HuH-7 (cell line): Measurements from ENCODE around the gene ATP6V0C.

Source experiments
- DNase-seq: peaks from one replicate; pipeline ENCODE4 v3.0.0; 2011; ENCODE audit warnings: low spot score

ATP6V0C gene

DNA sequence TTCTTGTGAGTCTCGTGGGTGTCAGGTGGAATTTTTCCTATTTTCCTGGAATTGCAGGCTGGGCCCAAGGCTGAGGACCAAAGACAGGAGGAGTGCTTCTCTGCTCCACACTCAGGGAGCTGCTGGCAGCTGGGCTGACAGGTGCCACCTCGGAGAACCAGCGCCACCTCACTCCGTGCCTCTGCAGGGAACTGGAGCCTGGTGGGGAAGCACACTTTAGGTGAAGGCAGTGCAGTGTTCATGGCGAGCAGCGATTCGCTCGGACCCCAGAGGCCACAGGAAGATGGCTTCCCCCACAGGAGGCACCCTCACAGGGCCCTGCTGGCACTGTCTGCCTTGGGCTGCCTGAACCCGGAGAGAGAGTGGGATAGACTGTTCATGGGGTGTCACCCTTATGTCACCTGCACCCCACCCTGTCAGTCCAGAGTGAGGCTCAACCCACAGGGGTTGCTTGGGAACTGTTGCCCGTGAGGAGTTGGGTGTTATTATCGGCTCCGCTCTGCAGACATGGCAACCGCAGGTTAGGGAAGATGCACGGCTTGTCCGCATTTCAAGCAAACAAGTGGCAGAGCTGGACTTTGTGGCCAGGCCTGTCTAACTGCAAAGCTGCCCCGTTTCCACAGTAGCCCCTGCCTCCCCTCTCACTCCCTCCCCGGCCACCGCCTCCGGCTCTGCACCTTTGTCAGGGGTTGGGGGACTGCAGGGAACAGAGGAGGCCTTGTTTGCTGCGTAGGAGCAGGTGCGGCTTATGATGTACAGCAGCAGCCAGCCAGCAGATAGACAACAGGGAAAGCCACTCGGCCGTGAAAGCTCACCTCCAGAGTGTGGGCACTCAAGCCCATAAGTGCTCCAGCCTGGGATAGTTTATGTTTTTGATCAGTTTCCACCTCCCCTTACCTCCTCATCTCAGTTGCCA, 23.3 kb upstream of the ATP6V0C start:
- DNase-seq: no peak

GRCh38 chr16:2492292-2492691, 21.5 kb upstream of the ATP6V0C start:
- DNase-seq: no peak

- no peak for DNase-seq
Measured at GRCh38 chr16:2493605-2494004, 20.1 kb upstream of the ATP6V0C start.

DNA sequence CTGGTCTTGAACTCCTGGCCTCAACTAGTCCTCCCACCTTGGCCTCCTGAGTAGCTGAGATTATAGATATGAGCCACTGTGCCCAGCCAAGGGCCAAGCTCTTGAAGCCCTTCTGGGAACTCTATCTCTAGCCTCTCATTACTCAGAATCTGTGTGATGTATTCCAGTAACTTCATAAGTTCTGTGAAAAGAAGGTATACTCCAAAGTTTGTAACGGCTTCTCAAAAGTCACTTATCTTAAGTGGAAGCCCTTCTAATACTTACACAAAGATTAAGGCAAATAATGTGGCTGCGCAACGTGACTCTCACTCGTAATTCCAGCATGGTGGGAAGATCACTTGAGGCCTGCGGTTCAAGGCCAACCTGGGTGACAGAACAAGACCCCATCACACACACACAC, 19.1 kb upstream of the ATP6V0C start:
- DNase-seq: no peak

DNA sequence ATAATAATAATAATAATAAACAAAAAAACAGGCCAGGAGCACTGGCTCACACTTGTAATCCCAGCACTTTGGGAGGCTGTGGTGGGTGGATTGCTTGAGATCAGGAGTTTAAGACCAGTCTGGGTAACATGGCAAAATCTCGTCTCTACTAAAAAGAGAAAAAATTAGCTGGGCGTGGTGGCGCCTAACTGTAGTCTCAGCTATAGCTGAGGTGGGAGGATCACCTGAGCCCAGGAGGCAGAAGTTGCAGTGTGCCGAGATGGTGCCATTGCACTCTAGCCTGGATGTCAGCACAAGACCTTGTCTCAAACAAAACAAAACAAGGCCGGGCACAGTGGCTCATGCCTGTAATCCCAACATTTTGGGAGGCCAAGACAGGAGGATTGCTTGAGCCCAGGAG, 18.7 kb upstream of the ATP6V0C start:
- no peak for DNase-seq

DNA sequence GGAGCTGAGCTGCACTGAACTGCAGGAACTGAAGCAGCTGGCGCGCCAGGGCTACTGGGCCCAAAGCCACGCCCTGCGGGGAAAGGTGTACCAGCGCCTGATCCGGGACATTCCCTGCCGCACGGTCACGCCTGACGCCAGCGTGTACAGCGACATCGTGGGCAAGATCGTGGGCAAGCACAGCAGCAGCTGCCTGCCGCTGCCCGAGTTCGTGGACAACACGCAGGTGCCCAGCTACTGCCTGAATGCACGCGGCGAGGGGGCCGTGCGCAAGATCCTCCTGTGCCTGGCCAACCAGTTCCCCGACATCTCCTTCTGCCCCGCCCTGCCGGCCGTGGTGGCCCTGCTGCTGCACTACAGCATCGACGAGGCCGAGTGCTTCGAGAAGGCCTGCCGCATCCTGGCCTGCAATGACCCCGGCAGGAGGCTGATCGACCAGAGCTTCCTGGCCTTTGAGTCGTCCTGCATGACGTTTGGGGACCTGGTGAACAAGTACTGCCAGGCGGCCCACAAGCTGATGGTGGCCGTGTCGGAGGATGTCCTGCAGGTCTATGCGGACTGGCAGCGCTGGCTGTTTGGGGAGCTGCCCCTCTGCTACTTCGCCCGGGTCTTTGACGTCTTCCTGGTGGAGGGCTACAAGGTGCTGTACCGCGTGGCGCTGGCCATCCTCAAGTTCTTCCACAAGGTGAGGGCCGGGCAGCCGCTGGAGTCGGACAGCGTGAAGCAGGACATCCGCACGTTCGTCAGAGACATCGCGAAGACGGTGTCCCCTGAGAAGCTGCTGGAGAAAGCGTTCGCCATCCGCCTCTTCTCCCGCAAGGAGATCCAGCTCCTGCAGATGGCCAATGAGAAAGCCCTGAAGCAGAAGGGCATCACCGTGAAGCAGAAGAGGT, 17.3 kb upstream of the ATP6V0C start:
- DNase-seq: no peak

DNA sequence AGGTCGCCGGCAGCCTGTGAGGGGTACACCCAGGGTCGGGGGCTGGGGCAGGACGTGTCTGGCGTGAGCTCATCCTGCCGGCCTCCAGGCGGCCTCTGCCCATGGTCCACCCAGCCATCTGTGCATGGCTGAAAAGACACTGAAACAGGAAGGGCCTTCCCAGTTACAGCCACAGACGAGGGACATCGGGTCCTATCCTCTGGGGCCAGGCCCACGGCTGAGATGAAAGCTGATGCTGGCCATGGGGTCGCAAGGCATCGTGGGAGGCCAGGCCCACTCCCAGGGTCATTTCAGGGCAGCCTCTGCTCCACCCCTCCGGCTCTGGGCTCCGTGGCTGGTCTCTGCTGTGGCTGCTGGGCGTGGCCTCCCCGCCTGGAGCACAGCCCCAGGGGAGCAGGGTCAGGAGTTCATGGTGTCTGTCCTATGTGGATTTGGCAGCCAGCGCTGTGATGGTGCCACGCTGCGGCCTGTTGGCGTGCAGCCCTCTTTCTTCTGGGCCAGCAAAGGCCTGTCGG, 16.6 kb upstream of the ATP6V0C start:
- DNase-seq: no peak

GRCh38 chr16:2497695-2498484, 15.9 kb upstream of the ATP6V0C start:
- DNase-seq: no peak

DNA sequence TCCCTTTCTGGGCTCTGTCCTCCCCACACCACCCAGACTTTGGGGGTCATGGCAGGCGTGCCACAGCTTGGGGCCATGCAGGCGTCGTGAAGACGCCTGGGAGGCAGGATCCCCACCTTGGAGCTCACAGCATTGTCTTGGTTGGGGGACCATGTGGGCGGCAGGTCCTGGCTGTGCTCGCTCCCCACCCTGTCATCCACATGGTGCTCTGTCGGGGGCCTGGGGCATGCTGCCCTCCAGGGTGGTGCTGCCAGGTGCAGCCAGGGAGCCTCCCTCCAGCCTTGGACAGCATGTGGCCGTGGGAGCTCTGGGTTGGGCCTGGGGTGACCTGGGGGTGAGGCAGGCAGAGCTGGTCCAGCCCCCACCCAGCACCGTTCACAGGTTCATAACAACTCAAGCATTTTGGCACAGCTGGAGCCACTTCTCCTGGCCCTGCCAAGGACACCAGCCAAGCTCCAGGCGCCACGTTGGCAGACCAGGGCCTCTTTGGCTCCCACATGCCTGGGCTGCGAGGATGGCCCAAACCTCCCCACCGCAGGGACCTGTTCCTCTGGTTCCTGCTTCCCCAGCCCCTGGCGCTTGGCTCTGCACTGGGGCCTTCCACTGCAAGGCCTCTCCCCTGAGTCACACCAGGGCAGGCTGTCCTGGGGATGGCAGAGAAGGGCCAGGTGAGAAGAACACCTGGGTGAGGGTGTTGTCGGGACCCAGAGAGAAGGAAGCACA, 15.1 kb upstream of the ATP6V0C start:
- DNase-seq: no peak

- DNase-seq: no peak
Measured at GRCh38 chr16:2499454-2499853, 14.3 kb upstream of the ATP6V0C start.

- no peak for DNase-seq
Measured at GRCh38 chr16:2499890-2500429, 13.8 kb upstream of the ATP6V0C start.

- DNase-seq: no peak
Measured at GRCh38 chr16:2500430-2500917, 13.3 kb upstream of the ATP6V0C start.

DNA sequence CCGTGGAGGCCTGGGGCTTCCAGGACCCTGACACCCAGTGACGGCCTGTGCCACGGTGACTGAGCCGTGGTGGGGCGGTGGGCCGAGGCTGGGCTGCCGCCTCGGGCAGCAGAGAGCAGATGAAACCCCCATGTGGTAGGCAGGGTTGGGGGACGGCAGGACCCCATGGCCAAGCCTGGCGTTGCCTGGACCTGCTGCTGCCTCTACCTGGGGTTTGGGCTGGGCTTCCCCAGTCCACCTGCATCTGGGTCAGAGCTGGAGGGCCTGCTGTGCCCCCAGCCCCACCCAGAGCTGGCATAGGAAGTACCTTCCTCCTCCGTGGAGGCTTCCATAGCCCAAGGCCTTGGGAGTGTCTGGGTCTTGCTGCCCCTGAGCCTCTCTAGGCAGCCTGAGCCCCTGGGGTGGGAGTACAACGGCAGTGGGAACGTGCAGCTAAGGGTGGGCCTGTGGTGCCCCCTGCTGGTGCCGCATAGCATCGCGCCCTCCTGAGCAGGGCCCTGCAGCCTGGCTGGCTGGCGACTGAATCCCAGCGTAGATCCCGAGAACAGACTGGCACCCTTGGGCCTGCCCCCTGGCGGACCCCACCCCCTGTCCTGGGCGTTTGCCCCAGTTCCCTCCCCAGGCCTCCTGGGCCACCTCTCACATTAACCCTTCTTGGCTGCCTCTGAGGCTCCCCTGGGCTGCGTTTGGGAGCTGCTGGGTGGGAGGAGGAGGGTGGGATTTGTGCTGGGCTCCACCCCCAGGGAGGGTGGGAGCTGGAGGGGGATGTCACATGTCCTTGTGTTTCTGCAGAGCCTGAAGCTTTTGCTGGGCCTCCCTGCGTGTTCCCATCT, 12.6 kb upstream of the ATP6V0C start:
- peak; percentile 95 for DNase-seq

DNA sequence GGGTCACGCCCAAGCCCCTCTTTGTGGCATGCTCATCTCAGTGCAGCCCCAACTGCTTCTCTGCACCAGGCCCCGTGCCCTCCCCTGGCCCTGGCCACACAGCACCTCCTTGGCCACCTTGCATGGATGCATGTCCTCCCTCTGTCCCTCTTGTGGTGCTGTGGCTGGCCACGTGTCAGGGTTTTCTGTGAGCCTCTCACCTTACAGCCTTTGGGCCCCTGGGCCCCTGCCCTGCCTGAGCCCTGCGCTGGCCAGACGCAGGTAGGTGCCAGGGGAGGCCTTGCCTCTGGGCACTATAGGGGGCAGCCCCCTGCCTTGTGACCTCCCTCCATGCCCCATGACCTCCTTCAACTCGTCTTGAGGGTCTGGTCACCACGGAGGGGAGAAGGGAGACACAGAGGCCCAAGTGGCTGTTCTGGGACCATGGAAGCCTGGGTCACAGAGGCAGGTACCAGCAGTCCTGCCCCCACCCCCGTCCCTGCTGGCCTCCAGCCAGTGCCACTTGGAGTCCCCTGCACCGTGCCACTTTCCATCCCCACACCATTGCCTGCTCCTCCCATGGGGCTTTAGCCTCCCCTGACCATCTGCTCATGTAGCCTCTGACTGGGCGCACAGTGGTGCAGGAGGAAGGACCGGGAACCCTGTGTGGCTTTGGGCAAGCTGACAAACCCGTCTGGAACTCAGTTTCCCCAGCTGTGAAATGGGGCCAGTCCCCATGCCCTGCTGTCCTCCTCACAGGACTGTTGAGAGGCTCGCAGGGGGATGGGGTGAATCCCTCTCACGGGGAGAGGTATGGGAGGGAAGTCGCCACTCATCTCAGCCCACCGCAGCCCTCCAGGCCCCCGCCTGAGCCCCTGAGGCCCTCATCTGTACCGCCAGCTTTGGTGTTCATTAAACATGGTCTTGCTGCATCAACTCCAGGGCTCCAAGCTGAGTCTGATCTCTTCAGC, 11.5 kb upstream of the ATP6V0C start:
- no peak for DNase-seq

GRCh38 chr16:2505695-2506094, 8.1 kb upstream of the ATP6V0C start:
- DNase-seq: no peak

DNA sequence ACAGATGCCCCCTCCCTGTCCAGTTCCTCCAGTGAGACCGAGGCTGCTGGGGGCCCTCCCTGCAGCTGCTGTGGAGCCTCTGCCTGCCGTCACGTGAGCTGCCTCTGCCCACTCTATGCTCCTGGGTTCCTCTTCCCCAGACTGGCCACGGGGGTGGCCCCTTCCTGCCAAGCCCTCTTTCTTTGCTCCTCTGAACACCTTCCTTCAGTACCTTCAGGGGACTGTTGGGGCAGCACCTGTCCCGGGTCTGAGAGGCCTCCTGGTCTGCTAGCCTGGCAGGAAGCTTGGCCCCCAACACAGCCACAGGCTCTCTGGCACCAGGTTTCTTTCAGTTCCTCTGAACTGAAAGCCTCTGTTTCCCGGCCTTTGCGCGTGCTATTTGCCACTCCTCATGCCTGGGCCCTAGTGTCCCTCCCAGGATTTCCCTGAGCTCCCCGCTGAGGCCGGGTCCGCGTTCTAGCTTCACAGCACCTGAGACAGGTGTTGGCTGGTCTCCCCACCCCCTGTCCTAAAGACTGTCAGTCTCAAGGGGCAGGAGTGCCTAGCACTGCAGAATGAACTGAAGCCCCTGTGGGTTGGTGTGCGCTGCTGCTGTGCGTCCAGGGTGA, 6.6 kb upstream of the ATP6V0C start:
- DNase-seq: no peak

DNA sequence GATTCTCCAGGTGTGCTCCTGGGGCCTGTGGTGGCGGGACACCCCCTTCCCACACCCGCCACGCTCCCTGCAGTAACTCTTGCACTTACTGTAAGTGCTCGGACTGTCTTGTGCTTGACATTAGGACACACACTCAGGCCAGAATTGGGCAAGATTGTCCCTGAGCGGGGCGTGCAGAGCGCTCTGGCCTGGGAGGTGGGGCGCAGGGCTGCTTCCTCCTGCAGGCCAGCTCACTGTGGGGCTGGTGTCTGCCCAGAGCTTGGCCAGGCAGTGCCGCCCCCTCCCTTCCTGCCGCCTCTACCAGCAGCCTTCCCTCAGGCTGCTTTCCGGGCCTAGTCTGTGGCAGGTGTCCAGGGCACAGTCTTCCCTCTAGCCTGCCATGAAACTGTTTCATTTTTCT, 6.1 kb upstream of the ATP6V0C start:
- DNase-seq: no peak

DNA sequence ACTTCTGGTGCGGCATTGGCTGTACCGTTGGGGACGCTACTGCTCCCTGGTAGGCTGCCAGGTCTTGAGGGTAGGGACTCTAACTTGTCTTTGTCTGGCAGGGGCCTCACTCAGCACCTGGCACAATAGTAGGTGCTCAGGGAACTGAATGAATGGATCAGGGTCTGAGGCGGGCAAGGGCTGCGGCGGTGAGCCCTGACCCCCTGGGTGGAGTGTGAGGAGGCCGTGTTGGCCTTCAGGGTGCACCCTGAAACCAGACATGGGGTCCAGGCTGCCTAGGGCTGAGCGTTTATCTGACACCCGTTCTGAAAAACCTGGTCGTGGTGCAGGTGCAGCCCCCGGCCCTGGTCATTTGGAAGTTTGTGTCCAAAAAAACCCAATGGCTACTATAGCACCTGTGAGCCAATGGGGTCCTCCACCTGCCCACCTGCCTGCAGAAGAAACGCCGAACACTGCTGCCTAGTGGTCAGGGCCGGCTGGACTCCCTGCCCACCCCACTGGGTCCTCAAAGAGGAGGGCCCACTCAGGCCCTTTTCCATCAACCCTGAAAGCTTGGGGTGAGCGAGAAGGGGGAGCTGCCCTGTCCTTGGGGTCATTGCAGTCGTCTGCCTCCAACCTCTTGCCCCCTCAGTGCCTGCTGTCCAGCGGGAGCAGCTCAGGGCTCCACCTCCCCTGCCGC, 4.9 kb upstream of the ATP6V0C start:
- DNase-seq: no peak
